Spleen (tissue), 7 donors: ENCODE measurements around the gene FOXK2.

ENCODE experiments used
- POLR2A ChIP-seq, 3 donors: fragments of 450-650 bp; IDR thresholded peaks; one replicate each; pipeline ENCODE4 v1.5.1; 2017; ENCODE audit warnings: antibody characterized with exemption in 3 of 3, mild to moderate bottlenecking in 1 of 3
- POLR2AphosphoS5 ChIP-seq, 3 donors: sonication (generic); formaldehyde crosslinking; IDR thresholded peaks; one replicate each; pipeline ENCODE4 v1.5.1; 2017; ENCODE audit warnings: antibody characterized with exemption in 3 of 3
- TF ChIP-seq, protein P1 (sequence below), 11 experiments: fragments of 200-600 bp in 7 of 11; fragments of 450-650 bp in 4 of 11; sonication (generic) in 4 of 11; IDR thresholded peaks in 8 of 11; conservative IDR thresholded peaks in 3 of 11; 1 replicate in 7 of 11; 2 replicates in 4 of 11; pipeline versions ENCODE4 v1.4.0 to v1.8.0; 2016 to 2021; ENCODE audit warnings: antibody characterized with exemption in 11 of 11, inconsistent platforms in 4 of 11, mild to moderate bottlenecking in 1 of 11
- donor health status: DM: no; HTN: no; CAD: no; lungs with moderate emphysema.
- donor health status: DM: no; HTN: no; CAD: no.
- donor health status: DM: no; HTN: no; CAD: no.

GRCh38 chr17:82647593-82648164 is 128.1 kb downstream of the FOXK2 start:
- TF ChIP-seq POLR2AphosphoS5 (IDR thresholded peaks at IDR 0.05) (no peak), POLR2A (IDR thresholded peaks at IDR 0.05) (no peak)
- TF ChIP-seq, protein P1, sequence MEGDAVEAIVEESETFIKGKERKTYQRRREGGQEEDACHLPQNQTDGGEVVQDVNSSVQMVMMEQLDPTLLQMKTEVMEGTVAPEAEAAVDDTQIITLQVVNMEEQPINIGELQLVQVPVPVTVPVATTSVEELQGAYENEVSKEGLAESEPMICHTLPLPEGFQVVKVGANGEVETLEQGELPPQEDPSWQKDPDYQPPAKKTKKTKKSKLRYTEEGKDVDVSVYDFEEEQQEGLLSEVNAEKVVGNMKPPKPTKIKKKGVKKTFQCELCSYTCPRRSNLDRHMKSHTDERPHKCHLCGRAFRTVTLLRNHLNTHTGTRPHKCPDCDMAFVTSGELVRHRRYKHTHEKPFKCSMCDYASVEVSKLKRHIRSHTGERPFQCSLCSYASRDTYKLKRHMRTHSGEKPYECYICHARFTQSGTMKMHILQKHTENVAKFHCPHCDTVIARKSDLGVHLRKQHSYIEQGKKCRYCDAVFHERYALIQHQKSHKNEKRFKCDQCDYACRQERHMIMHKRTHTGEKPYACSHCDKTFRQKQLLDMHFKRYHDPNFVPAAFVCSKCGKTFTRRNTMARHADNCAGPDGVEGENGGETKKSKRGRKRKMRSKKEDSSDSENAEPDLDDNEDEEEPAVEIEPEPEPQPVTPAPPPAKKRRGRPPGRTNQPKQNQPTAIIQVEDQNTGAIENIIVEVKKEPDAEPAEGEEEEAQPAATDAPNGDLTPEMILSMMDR (IDR thresholded peaks at IDR 0.05 in 8 of 11, conservative IDR thresholded peaks at IDR 0.05 in 3 of 11): no peak
